ENCODE measurements around the gene PCBP3. TPM values are rescaled to one million over a fixed set of nuclear protein-coding genes. Genes with fewer than 3 reads are reported as not detected.

PCBP3 gene
- total RNA-seq, 1 donor from 2014 or later = not detected

- FAIRE-seq (no peak), DNase-seq (ENCODE audit: low read depth) (no peak)
- TF ChIP-seq, protein P1, sequence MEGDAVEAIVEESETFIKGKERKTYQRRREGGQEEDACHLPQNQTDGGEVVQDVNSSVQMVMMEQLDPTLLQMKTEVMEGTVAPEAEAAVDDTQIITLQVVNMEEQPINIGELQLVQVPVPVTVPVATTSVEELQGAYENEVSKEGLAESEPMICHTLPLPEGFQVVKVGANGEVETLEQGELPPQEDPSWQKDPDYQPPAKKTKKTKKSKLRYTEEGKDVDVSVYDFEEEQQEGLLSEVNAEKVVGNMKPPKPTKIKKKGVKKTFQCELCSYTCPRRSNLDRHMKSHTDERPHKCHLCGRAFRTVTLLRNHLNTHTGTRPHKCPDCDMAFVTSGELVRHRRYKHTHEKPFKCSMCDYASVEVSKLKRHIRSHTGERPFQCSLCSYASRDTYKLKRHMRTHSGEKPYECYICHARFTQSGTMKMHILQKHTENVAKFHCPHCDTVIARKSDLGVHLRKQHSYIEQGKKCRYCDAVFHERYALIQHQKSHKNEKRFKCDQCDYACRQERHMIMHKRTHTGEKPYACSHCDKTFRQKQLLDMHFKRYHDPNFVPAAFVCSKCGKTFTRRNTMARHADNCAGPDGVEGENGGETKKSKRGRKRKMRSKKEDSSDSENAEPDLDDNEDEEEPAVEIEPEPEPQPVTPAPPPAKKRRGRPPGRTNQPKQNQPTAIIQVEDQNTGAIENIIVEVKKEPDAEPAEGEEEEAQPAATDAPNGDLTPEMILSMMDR (IDR thresholded peaks at IDR 0.05; ENCODE audit: insufficient read depth, low read length, severe bottlenecking) = no peak
- Histone ChIP-seq H3K36me3 (ENCODE audit: control insufficient read depth, insufficient read depth, low read length) (no peaks in the 10 kb centered on the region), H3K27me3 (ENCODE audit: control insufficient read depth, insufficient read depth, low read length) (no peaks in the 10 kb centered on the region), H3K4me3 (ENCODE audit: low read depth, low read length) (no peak overlapping the region)
Measured at GRCh38 chr21:45914321-45914845, 270.9 kb downstream of the PCBP3 start.

DNA sequence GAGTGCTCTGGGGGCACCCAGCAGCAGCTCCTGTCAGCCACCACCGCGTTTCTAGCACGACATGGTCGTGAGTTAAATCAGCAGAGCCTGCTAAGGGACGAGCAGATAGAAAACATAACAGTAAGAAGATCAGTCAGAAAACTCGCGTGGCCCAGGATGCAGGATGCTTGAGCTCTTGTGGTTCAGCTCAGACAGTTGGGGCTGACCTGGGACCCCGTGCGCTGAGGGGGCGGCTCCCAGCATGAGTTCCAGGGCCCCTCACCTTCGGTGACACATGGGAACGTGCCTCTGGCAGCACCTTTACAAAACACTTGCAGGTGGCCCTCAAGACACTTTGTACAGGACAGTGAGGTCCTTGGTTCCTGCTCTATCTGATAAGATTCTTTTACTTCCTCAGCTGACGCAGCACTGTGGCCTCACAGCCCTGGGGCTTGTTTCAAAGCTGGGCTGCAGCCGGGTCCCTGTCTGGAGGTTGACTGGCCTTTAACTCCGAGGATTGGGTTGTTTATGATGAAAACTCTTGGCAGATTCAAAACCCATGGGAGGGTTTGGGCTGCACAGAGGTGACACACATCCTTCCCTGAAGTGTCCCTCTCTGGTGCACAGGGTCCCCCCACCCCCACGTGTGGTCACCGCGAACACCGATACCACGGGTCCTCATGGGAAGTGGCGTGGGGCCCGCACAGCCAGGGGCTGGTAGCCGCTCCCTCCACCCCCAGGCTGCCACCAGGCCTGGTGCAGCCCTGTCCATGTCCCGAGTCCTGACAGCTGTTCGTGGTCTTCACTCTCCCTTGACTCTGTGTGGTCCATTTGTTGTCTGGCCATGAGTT is 272.7 kb downstream of the PCBP3 start:
- Histone ChIP-seq H3K36me3 (ENCODE audit: control insufficient read depth, insufficient read depth, low read length) (no peaks in the 10 kb centered on the region), H3K4me3 (ENCODE audit: low read depth, low read length) (no peak overlapping the region), H3K27me3 (ENCODE audit: control insufficient read depth, insufficient read depth, low read length) (no peaks in the 10 kb centered on the region)
- DNase-seq (ENCODE audit: low read depth) = no peak
- no peak for FAIRE-seq
- TF ChIP-seq, protein P1 (IDR thresholded peaks at IDR 0.05; ENCODE audit: insufficient read depth, low read length, severe bottlenecking) = no peak

- no peaks in the 10 kb centered on the region for H3K27me3 ChIP-seq (ENCODE audit: control insufficient read depth, insufficient read depth, low read length)
- FAIRE-seq (no peak), DNase-seq (ENCODE audit: low read depth) (no peak)
- no peaks in the 10 kb centered on the region for H3K36me3 ChIP-seq (ENCODE audit: control insufficient read depth, insufficient read depth, low read length)
- H3K4me3 ChIP-seq (ENCODE audit: low read depth, low read length) = no peak overlapping the region
- TF ChIP-seq, protein P1 (IDR thresholded peaks at IDR 0.05; ENCODE audit: insufficient read depth, low read length, severe bottlenecking) = no peak
Measured at GRCh38 chr21:45917241-45917640, 273.7 kb downstream of the PCBP3 start.

GRCh38 chr21:45918011-45918410 is 274.5 kb downstream of the PCBP3 start:
- DNase-seq (ENCODE audit: low read depth) (no peak), FAIRE-seq (no peak)
- Histone ChIP-seq H3K36me3 (ENCODE audit: control insufficient read depth, insufficient read depth, low read length) (no peaks in the 10 kb centered on the region), H3K4me3 (ENCODE audit: low read depth, low read length) (no peak overlapping the region), H3K27me3 (ENCODE audit: control insufficient read depth, insufficient read depth, low read length) (no peaks in the 10 kb centered on the region)
- TF ChIP-seq, protein P1 (IDR thresholded peaks at IDR 0.05; ENCODE audit: insufficient read depth, low read length, severe bottlenecking) = no peak

- Histone ChIP-seq H3K36me3 (ENCODE audit: control insufficient read depth, insufficient read depth, low read length) (no peaks in the 10 kb centered on the region), H3K27me3 (ENCODE audit: control insufficient read depth, insufficient read depth, low read length) (no peaks in the 10 kb centered on the region), H3K4me3 (ENCODE audit: low read depth, low read length) (no peak overlapping the region)
- FAIRE-seq = no peak
- TF ChIP-seq, protein P1 (IDR thresholded peaks at IDR 0.05; ENCODE audit: insufficient read depth, low read length, severe bottlenecking) = no peak
- no peak for DNase-seq (ENCODE audit: low read depth)
Measured at GRCh38 chr21:45918835-45919447, 275.4 kb downstream of the PCBP3 start.

Measured in bronchial epithelial cell (primary cell).